Thoracic aorta (tissue), 2 donors: ENCODE measurements around the gene MLPH. TPM values are rescaled to one million over a fixed set of nuclear protein-coding genes. Genes with fewer than 3 reads are reported as not detected.

ENCODE experiments used
- ATAC-seq: fragments of 150-250 bp; one replicate; pipeline ENCODE4 v1.8.0; 2017; ENCODE audit warnings: low read depth; ENCODE audit not compliant: insufficient number of reproducible peaks, low FRiP score
- DNase-seq: peaks from one replicate; pipeline ENCODE4 v3.0.0-alpha.2; 2020; ENCODE audit warnings: low spot score
- H3K27ac ChIP-seq, 2 donors: fragments of 200-600 bp; sonication (generic); 1 replicate in 1 of 2; 2 replicates in 1 of 2; pipeline ENCODE4 v1.5.1; 2016; ENCODE audit warnings: mild to moderate bottlenecking in 2 of 2, moderate library complexity in 2 of 2
- H3K27me3 ChIP-seq: fragments of 200-600 bp; sonication (generic); replicated peaks from 2 replicates; pipeline ENCODE4 v1.6.0; 2016; ENCODE audit warnings: mild to moderate bottlenecking; ENCODE audit not compliant: insufficient read depth
- H3K36me3 ChIP-seq: fragments of 200-600 bp; sonication (generic); one replicate; pipeline ENCODE4 v1.5.1; 2016
- H3K4me1 ChIP-seq, 2 donors: fragments of 200-600 bp; sonication (generic); 1 replicate in 1 of 2; 2 replicates in 1 of 2; pipeline versions ENCODE4 v1.5.1 to v1.6.0; 2016; ENCODE audit warnings: low read depth in 2 of 2, mild to moderate bottlenecking in 1 of 2; ENCODE audit not compliant: control insufficient read depth in 1 of 2
- H3K4me3 ChIP-seq: fragments of 200-600 bp; sonication (generic); 2 replicates; pipeline ENCODE4 v1.5.1; 2016; ENCODE audit warnings: mild to moderate bottlenecking
- H3K9me3 ChIP-seq: fragments of 200-600 bp; sonication (generic); 2 replicates; pipeline ENCODE4 v1.5.1; 2016
- total RNA-seq, 2 donors: library from RNA; depleted of rRNA; stranded (reverse); fragments of >200 nt; gene quantifications; one replicate each; pipeline versions ENCODE4 v1.1.0 to v1.2.3, GENCODE V29; 2016
- TF ChIP-seq, protein P1 (sequence below): fragments of 200-600 bp; sonication (generic); IDR thresholded peaks from one replicate; pipeline ENCODE4 v1.5.1; 2019; ENCODE audit warnings: antibody characterized with exemption

MLPH gene
- total RNA-seq, 2 donors from 2014 or later, result 2.0 to 7.4 TPM

DNA sequence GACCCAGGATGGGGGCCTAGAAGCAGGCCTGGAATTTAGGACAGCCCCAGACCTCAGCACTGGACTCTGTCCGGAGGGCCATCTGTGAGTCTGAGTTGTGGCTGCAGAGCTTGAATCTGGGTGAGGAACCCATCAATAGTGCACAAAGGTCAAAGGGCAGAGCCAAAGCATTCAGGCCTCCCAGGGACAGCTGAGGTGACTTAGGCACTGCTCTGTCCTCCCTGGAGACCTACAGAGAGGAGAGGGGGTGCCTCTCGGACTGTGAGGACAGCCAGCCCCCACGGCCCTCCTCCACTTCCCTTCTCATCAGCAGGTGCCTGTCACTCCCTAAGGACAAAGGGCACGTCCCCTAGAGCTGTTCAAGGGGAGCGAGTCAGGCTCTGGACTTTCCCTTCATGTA, 54.2 kb downstream of the MLPH start:
- Histone ChIP-seq H3K4me1 (no peaks in the 10 kb centered on the region), H3K27ac (no peak overlapping the region), H3K36me3 (no peaks in the 10 kb centered on the region), H3K27me3 (no peaks in the 10 kb centered on the region), H3K9me3 (no peaks in the 10 kb centered on the region), H3K4me3 (no peak overlapping the region)
- TF ChIP-seq, protein P1, sequence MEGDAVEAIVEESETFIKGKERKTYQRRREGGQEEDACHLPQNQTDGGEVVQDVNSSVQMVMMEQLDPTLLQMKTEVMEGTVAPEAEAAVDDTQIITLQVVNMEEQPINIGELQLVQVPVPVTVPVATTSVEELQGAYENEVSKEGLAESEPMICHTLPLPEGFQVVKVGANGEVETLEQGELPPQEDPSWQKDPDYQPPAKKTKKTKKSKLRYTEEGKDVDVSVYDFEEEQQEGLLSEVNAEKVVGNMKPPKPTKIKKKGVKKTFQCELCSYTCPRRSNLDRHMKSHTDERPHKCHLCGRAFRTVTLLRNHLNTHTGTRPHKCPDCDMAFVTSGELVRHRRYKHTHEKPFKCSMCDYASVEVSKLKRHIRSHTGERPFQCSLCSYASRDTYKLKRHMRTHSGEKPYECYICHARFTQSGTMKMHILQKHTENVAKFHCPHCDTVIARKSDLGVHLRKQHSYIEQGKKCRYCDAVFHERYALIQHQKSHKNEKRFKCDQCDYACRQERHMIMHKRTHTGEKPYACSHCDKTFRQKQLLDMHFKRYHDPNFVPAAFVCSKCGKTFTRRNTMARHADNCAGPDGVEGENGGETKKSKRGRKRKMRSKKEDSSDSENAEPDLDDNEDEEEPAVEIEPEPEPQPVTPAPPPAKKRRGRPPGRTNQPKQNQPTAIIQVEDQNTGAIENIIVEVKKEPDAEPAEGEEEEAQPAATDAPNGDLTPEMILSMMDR, result no peak
- DNase-seq, result no peak
- no peak for ATAC-seq

- Histone ChIP-seq H3K4me3 (no peak overlapping the region), H3K9me3 (no peaks in the 10 kb centered on the region), H3K27me3 (no peaks in the 10 kb centered on the region), H3K27ac (no peak overlapping the region), H3K4me1 (no peaks in the 10 kb centered on the region), H3K36me3 (no peaks in the 10 kb centered on the region)
- DNase-seq (no peak), ATAC-seq (no peak)
- TF ChIP-seq, protein P1, result no peak
These were observed 55.1 kb downstream of the MLPH start for GRCh38 chr2:237542001-237542704.

- no peak for ATAC-seq
- no peaks in the 10 kb centered on the region for H3K9me3 ChIP-seq
These were observed 59.2 kb downstream of the MLPH start for GRCh38 chr2:237546040-237546875.

DNA sequence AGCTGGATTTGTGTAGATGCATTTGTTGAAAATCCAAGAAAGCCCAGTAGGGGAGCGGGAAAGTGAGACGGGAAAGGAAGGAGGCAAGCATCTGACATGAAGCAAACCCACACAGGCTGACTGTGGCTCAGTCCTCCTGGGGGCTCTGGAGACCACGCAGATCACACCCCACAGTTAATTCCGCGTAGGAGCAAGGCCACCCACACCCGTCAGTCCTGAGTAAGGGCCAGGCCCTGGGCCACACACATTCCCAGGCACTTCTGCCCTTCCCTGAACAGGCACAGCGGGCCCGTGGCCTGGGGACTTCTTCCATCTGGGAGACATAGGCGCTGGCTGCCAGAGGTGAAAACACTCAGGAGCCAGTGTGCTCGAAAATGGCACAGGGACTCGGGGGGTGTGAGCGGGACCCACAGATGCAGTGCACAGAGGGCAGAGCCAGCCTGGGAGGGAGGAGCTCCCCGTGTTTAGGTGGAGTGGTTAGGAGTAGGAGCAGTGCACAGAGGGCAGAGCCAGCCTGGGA, 59.9 kb downstream of the MLPH start:
- H3K27me3 ChIP-seq, result no peaks in the 10 kb centered on the region
- no peak overlapping the region for H3K27ac ChIP-seq
- H3K4me1 ChIP-seq, result no peaks in the 10 kb centered on the region
- no peak overlapping the region for H3K4me3 ChIP-seq
- no peaks in the 10 kb centered on the region for H3K9me3 ChIP-seq
- no peak for ATAC-seq
- TF ChIP-seq, protein P1, result no peak
- H3K36me3 ChIP-seq, result no peaks in the 10 kb centered on the region
- no peak for DNase-seq

More at GRCh38 chr2:237546040-237546875, 59.2 kb downstream of the MLPH start:
- DNase-seq, result no peak
- TF ChIP-seq, protein P1, result no peak
- no peaks in the 10 kb centered on the region for H3K4me1 ChIP-seq
- H3K36me3 ChIP-seq, result no peaks in the 10 kb centered on the region
- H3K4me3 ChIP-seq, result no peak overlapping the region
- no peak overlapping the region for H3K27ac ChIP-seq
- no peaks in the 10 kb centered on the region for H3K27me3 ChIP-seq

DNA sequence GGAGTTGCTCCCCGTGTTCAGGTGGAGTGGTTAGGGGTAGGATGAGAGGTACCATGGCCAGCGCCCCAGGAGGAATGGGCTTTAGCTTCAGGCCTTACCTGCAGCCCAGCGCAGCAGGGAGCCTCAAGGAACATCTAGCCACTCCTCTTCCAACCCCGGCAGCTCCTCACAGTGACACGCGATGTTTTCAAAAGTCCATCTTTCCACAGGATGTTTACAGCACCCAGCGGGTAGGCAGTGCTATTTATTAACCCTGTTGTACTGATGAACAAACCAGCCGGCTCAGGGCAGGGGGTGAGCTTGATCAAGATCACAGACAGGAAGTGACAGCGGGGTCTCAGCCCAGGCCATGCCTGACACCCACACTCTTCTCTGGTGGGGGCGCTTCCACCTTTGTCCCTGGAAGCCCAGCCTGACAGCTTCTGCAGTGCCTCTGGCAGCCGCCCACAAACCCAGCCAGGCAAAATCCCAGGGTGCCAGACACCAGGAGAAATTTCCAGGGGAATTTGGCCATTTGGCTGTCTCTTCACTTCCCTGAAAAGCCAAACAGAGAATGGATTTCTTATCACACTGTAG, 60.9 kb downstream of the MLPH start:
- Histone ChIP-seq H3K36me3 (no peaks in the 10 kb centered on the region), H3K4me3 (no peak overlapping the region), H3K4me1 (no peaks in the 10 kb centered on the region), H3K27ac (no peak overlapping the region), H3K27me3 (no peaks in the 10 kb centered on the region), H3K9me3 (no peaks in the 10 kb centered on the region)
- no peak for DNase-seq
- no peak for ATAC-seq
- TF ChIP-seq, protein P1, result no peak
